Measurements from ENCODE around the gene PPIE.

The PPIE gene

GRCh38 chr1:39735731-39736130 is 3.0 kb upstream of the PPIE start:
- H3K36me3 Mint-ChIP-seq: no peaks in the 10 kb centered on the region
- no peak for ATAC-seq
- H3K27me3 Mint-ChIP-seq: peaks cover 37% of the 10 kb centered on the region
- H3K4me1 Mint-ChIP-seq: peaks cover 20% of the 10 kb centered on the region
- H3K4me3 Mint-ChIP-seq: no peak overlapping the region
- H3K9me3 Mint-ChIP-seq: no peaks in the 10 kb centered on the region
- no peak overlapping the region for H3K27ac Mint-ChIP-seq

GRCh38 chr1:39737546-39738169 is 1.0 kb upstream of the PPIE start:
- ATAC-seq: no peak
- H3K27me3 Mint-ChIP-seq: peaks cover 36% of the 10 kb centered on the region
- H3K4me1 Mint-ChIP-seq: peaks cover 20% of the 10 kb centered on the region
- no peak overlapping the region for H3K27ac Mint-ChIP-seq
- H3K4me3 Mint-ChIP-seq: no peak overlapping the region
- no peaks in the 10 kb centered on the region for H3K9me3 Mint-ChIP-seq
- H3K36me3 Mint-ChIP-seq: peaks cover 15% of the 10 kb centered on the region

- H3K27ac Mint-ChIP-seq: no peak overlapping the region
- no peaks in the 10 kb centered on the region for H3K27me3 Mint-ChIP-seq
- no peak for ATAC-seq
- H3K4me3 Mint-ChIP-seq: no peak overlapping the region
- H3K4me1 Mint-ChIP-seq: peaks cover 12% of the 10 kb centered on the region
- H3K9me3 Mint-ChIP-seq: no peaks in the 10 kb centered on the region
- peaks cover 79% of the 10 kb centered on the region for H3K36me3 Mint-ChIP-seq
These were observed 6.5 kb downstream of the PPIE start for GRCh38 chr1:39745016-39745670.

GRCh38 chr1:39751595-39751994 is 12.9 kb downstream of the PPIE start:
- no peaks in the 10 kb centered on the region for H3K27me3 Mint-ChIP-seq
- no peak overlapping the region for H3K4me3 Mint-ChIP-seq
- no peaks in the 10 kb centered on the region for H3K9me3 Mint-ChIP-seq
- H3K27ac Mint-ChIP-seq: no peak overlapping the region
- peaks cover 62% of the 10 kb centered on the region for H3K36me3 Mint-ChIP-seq
- ATAC-seq: no peak
- H3K4me1 Mint-ChIP-seq: peaks cover 5% of the 10 kb centered on the region

GRCh38 chr1:39752703-39753102 is 14.0 kb downstream of the PPIE start:
- Mint-ChIP-seq H3K4me3 (no peak overlapping the region), H3K27ac (no peak overlapping the region), H3K27me3 (no peaks in the 10 kb centered on the region), H3K4me1 (no peaks in the 10 kb centered on the region), H3K9me3 (no peaks in the 10 kb centered on the region), H3K36me3 (peaks cover 59% of the 10 kb centered on the region)
- no peak for ATAC-seq

- Mint-ChIP-seq H3K36me3 (peaks cover 62% of the 10 kb centered on the region), H3K27ac (no peak overlapping the region), H3K9me3 (no peaks in the 10 kb centered on the region), H3K4me3 (no peak overlapping the region), H3K27me3 (no peaks in the 10 kb centered on the region), H3K4me1 (no peaks in the 10 kb centered on the region)
- no peak for ATAC-seq
These were observed 14.7 kb downstream of the PPIE start for GRCh38 chr1:39753132-39754025.

GRCh38 chr1:39754026-39754570 is 15.4 kb downstream of the PPIE start:
- Mint-ChIP-seq H3K27me3 (no peaks in the 10 kb centered on the region), H3K4me1 (no peaks in the 10 kb centered on the region), H3K27ac (no peak overlapping the region), H3K4me3 (no peak overlapping the region), H3K9me3 (no peaks in the 10 kb centered on the region), H3K36me3 (peaks cover 65% of the 10 kb centered on the region)
- no peak for ATAC-seq

- Mint-ChIP-seq H3K36me3 (peaks cover 64% of the 10 kb centered on the region), H3K9me3 (no peaks in the 10 kb centered on the region), H3K27me3 (no peaks in the 10 kb centered on the region)
These were observed 16.3 kb downstream of the PPIE start for GRCh38 chr1:39754906-39755504.

GRCh38 chr1:39755965-39756659 is 17.4 kb downstream of the PPIE start:
- no peaks in the 10 kb centered on the region for H3K9me3 Mint-ChIP-seq
- no peaks in the 10 kb centered on the region for H3K27me3 Mint-ChIP-seq
- no peaks in the 10 kb centered on the region for H3K4me1 Mint-ChIP-seq
- H3K27ac Mint-ChIP-seq: no peak overlapping the region
- ATAC-seq: no peak
- no peak overlapping the region for H3K4me3 Mint-ChIP-seq
- peaks cover 63% of the 10 kb centered on the region for H3K36me3 Mint-ChIP-seq

More at GRCh38 chr1:39754906-39755504, 16.3 kb downstream of the PPIE start:
- H3K27ac Mint-ChIP-seq: no peak overlapping the region
- ATAC-seq: no peak
- no peak overlapping the region for H3K4me3 Mint-ChIP-seq
- H3K4me1 Mint-ChIP-seq: no peaks in the 10 kb centered on the region

- H3K27ac Mint-ChIP-seq: no peak overlapping the region
- ATAC-seq: no peak
- no peak overlapping the region for H3K4me3 Mint-ChIP-seq
- no peaks in the 10 kb centered on the region for H3K27me3 Mint-ChIP-seq
- H3K9me3 Mint-ChIP-seq: no peaks in the 10 kb centered on the region
- H3K36me3 Mint-ChIP-seq: peaks cover 68% of the 10 kb centered on the region
- no peaks in the 10 kb centered on the region for H3K4me1 Mint-ChIP-seq
These were observed 18.8 kb downstream of the PPIE start for GRCh38 chr1:39757501-39757900.

- no peak overlapping the region for H3K27ac Mint-ChIP-seq
- no peaks in the 10 kb centered on the region for H3K27me3 Mint-ChIP-seq
- no peak for ATAC-seq
- no peaks in the 10 kb centered on the region for H3K4me1 Mint-ChIP-seq
- no peak overlapping the region for H3K4me3 Mint-ChIP-seq
- no peaks in the 10 kb centered on the region for H3K9me3 Mint-ChIP-seq
- peaks cover 55% of the 10 kb centered on the region for H3K36me3 Mint-ChIP-seq
These were observed 20.1 kb downstream of the PPIE start for GRCh38 chr1:39758556-39759435.

- Mint-ChIP-seq H3K27me3 (no peaks in the 10 kb centered on the region), H3K36me3 (peaks cover 55% of the 10 kb centered on the region), H3K4me3 (no peak overlapping the region), H3K4me1 (no peaks in the 10 kb centered on the region), H3K9me3 (no peaks in the 10 kb centered on the region), H3K27ac (no peak overlapping the region)
- no peak for ATAC-seq
These were observed 20.7 kb downstream of the PPIE start for GRCh38 chr1:39759436-39759726.

- no peak for ATAC-seq
- Mint-ChIP-seq H3K27me3 (no peaks in the 10 kb centered on the region), H3K4me3 (no peak overlapping the region), H3K36me3 (peaks cover 55% of the 10 kb centered on the region), H3K27ac (no peak overlapping the region), H3K4me1 (no peaks in the 10 kb centered on the region), H3K9me3 (no peaks in the 10 kb centered on the region)
These were observed 21.7 kb downstream of the PPIE start for GRCh38 chr1:39760074-39761008.
